Endothelial cell of umbilical vein (primary cell): ENCODE measurements around the gene ANKH. TPM values are rescaled to one million over a fixed set of nuclear protein-coding genes. Genes with fewer than 3 reads are reported as not detected.
A peak's percentile ranks its signal among the peaks of the same experiment; 100 is the strongest.

Source experiments
- BruUV-seq: library from RNA; stranded (reverse); fragments of 400-500 nt; replicated peaks from 2 replicates; lab custom pipeline; 2021; lab: Mats Ljungman, UMichigan
- CTCF ChIA-PET: fragments of 300-600, 350-600 bp; sonication (Branson Sonifier 250); formaldehyde crosslinking; loops from one replicate; lab custom pipeline; 2021; ENCODE audit warnings: antibody characterized with exemption, inconsistent platforms; lab: Charles Lee
- POLR2A ChIA-PET: fragments of 300-600, 350-600 bp; sonication (Branson Sonifier 250); formaldehyde crosslinking; loops from one replicate; lab custom pipeline; 2021; ENCODE audit warnings: antibody characterized with exemption, inconsistent platforms; lab: Charles Lee
- DNase-seq: peaks from one replicate; pipeline ENCODE4 v3.0.0-alpha.2; 2011; ENCODE audit warnings: low read depth, low spot score
- FAIRE-seq: peaks from 2 replicates; lab custom pipeline; 2011; peaks lifted over from hg19 to GRCh38; lab: Jason Lieb, UNC
- H2AFZ ChIP-seq: 2 replicates; pipeline ENCODE4 v1.6.0; 2012; ENCODE audit warnings: low read depth, low read length, control low read depth, inconsistent platforms
- H3K27ac ChIP-seq: 2 replicates; pipeline ENCODE4 v1.5.1; 2011; ENCODE audit warnings: low read depth, mild to moderate bottlenecking, control low read depth, low read length, moderate library complexity; ENCODE audit not compliant: insufficient read depth
- H3K27me3 ChIP-seq, 2 experiments: 2 replicates each; pipeline versions ENCODE4 v1.6.0 to v1.6.1; 2011; ENCODE audit warnings: low read length in 2 of 2, mixed read lengths in 1 of 2; ENCODE audit not compliant: control insufficient read depth in 2 of 2, insufficient read depth in 2 of 2
- H3K36me3 ChIP-seq, 2 experiments: 2 replicates in 1 of 2; 3 replicates in 1 of 2; pipeline ENCODE4 v1.5.1; 2011; ENCODE audit warnings: low read length in 2 of 2, mild to moderate bottlenecking in 1 of 2, moderate library complexity in 1 of 2; ENCODE audit not compliant: control insufficient read depth in 2 of 2, insufficient read depth in 2 of 2; ENCODE audit errors: extremely low read depth in 1 of 2
- H3K4me1 ChIP-seq: 3 replicates; pipeline ENCODE4 v1.5.1; 2011; ENCODE audit warnings: mild to moderate bottlenecking, low read length; ENCODE audit not compliant: control insufficient read depth, insufficient read depth; ENCODE audit errors: extremely low read depth
- H3K4me2 ChIP-seq: 2 replicates; pipeline ENCODE4 v1.6.1; 2011; ENCODE audit warnings: low read length, control low read depth, mixed read lengths; ENCODE audit not compliant: insufficient read depth
- H3K4me3 ChIP-seq, 3 experiments: fragments of 200-600 bp in 1 of 3; sonication (generic), shearing (Covaris generic) in 1 of 3; replicated peaks in 1 of 3; 2 replicates each; pipeline ENCODE4 v1.5.1; 2011 to 2016; ENCODE audit warnings: control low read depth in 3 of 3, low read length in 3 of 3, mild to moderate bottlenecking in 2 of 3, inconsistent platforms in 1 of 3, low read depth in 1 of 3, moderate library complexity in 1 of 3; ENCODE audit not compliant: insufficient read depth in 1 of 3
- H3K79me2 ChIP-seq: 2 replicates; pipeline ENCODE4 v1.6.0; 2012; ENCODE audit warnings: low read length, inconsistent platforms; ENCODE audit not compliant: control insufficient read depth, insufficient read depth
- H3K9ac ChIP-seq: replicated peaks from 2 replicates; pipeline ENCODE3; 2011; ENCODE audit warnings: low read length, control low read depth; ENCODE audit not compliant: insufficient read depth; ENCODE audit errors: extremely low read depth
- H3K9me1 ChIP-seq: replicated peaks from 3 replicates; pipeline ENCODE4 v1.6.0; 2011; ENCODE audit warnings: mild to moderate bottlenecking, low read length; ENCODE audit not compliant: control insufficient read depth, insufficient read depth; ENCODE audit errors: extremely low read depth
- H3K9me3 ChIP-seq: replicated peaks from 2 replicates; pipeline ENCODE4 v1.5.1; 2012; ENCODE audit warnings: low read length, inconsistent platforms; ENCODE audit not compliant: control insufficient read depth, insufficient read depth
- H4K20me1 ChIP-seq: replicated peaks from 2 replicates; pipeline ENCODE3; 2011; ENCODE audit warnings: mild to moderate bottlenecking, low read length; ENCODE audit not compliant: control insufficient read depth, insufficient read depth; ENCODE audit errors: extremely low read depth
- CTCF ChIP-seq, 2 donors: IDR thresholded peaks; 1 replicate in 1 of 2; 2 replicates in 1 of 2; pipeline ENCODE4 v1.5.1; 2011; ENCODE audit warnings: low read length in 2 of 2, mild to moderate bottlenecking in 2 of 2, moderate library complexity in 2 of 2, control low read depth in 1 of 2, inconsistent platforms in 1 of 2, low read depth in 1 of 2; ENCODE audit not compliant: insufficient read depth in 1 of 2; ENCODE audit errors: extremely low read depth in 1 of 2
- EZH2 ChIP-seq: IDR thresholded peaks from 2 replicates; pipeline ENCODE4 v1.6.1; 2012; ENCODE audit warnings: borderline replicate concordance, low read depth, mild to moderate bottlenecking, moderate library complexity, low read length, inconsistent platforms; ENCODE audit not compliant: severe bottlenecking
- FOS ChIP-seq: IDR thresholded peaks from 2 replicates; pipeline ENCODE4 v1.6.1; 2011; ENCODE audit warnings: mild to moderate bottlenecking, low read length, moderate library complexity, borderline replicate concordance; ENCODE audit not compliant: insufficient read depth
- GATA2 ChIP-seq: IDR thresholded peaks from 2 replicates; pipeline ENCODE4 v1.7.0; 2011; ENCODE audit warnings: low read depth, mild to moderate bottlenecking, moderate library complexity, mixed read lengths, low read length; ENCODE audit not compliant: insufficient read length, insufficient read depth
- JUN ChIP-seq: IDR thresholded peaks from 2 replicates; pipeline ENCODE4 v1.6.1; 2011; ENCODE audit warnings: borderline replicate concordance, low read depth; ENCODE audit not compliant: insufficient read length, insufficient read depth
- MAX ChIP-seq: IDR thresholded peaks from 2 replicates; pipeline ENCODE4 v1.6.1; 2011; ENCODE audit not compliant: insufficient read depth, insufficient read length
- POLR2A ChIP-seq: IDR thresholded peaks from 2 replicates; pipeline ENCODE4 v1.6.1; 2012; ENCODE audit warnings: low read depth, mild to moderate bottlenecking, control low read depth, low read length
- POLR2AphosphoS5 ChIP-seq: IDR thresholded peaks from 2 replicates; pipeline ENCODE4 v1.6.1; 2012; ENCODE audit warnings: low read depth, mild to moderate bottlenecking, control low read depth, low read length, moderate library complexity; ENCODE audit not compliant: insufficient read depth
- dilution Hi-C: fragments of 300-500 bp; cut with MboI; formaldehyde crosslinking; loops from one replicate; pipeline ENCODE4 v1.15.0; 2019; ENCODE audit warnings: low sequenced_read_pairs; ENCODE audit not compliant: extremely low pct_ligation_motif_present
- intact Hi-C: fragments of 100-400 bp; cut with micrococcal nuclease; formaldehyde crosslinking; loops from one replicate; pipeline ENCODE4 v1.10.0; 2022
- polyA plus RNA-seq, 4 experiments: library from polyadenylated mRNA; depleted of rRNA in 3 of 4; stranded (reverse) in 3 of 4; unstranded in 1 of 4; fragments of >200 nt; gene quantifications; 2 replicates each; pipeline versions ENCODE4 v1.2.1 to v1.2.3, GENCODE V29; 2011 to 2012; ENCODE audit warnings: missing spikeins in 1 of 4
- total RNA-seq: library from RNA; stranded (reverse); gene quantifications from 2 replicates; pipeline ENCODE4 v1.2.3, GENCODE V29; 2021

ANKH gene
- total and polyA plus RNA-seq, 2 donors (not counting 3 experiments of a cell fraction or from before 2014, with no cell fraction given) = 12.7 to 31.4 TPM

- ChIA-PET POLR2A (no interaction called here), CTCF (interaction anchor here (0.7 to 10.2 kb wide), 2 partner anchors 69 to 282 kb away, joined by 3 to 168 read pairs; no protein-coding TSS in a partner anchor)
- Histone ChIP-seq H3K36me3 (no peaks in the 10 kb centered on the region), H3K4me1 (no peaks in the 10 kb centered on the region), H3K4me2 (no peak overlapping the region), H3K79me2 (no peaks in the 10 kb centered on the region), H4K20me1 (no peaks in the 10 kb centered on the region), H3K9me1 (no peaks in the 10 kb centered on the region), H3K9me3 (no peaks in the 10 kb centered on the region), H2AFZ (no peak overlapping the region), H3K4me3 (no peak overlapping the region), H3K9ac (no peak overlapping the region), H3K27ac (no peak overlapping the region), H3K27me3 (no peaks in the 10 kb centered on the region)
- TF ChIP-seq CTCF (IDR thresholded peaks at IDR 0.05; ENCODE audit: extremely low read depth in 1 of 2, insufficient read depth in 1 of 2, low read depth in 1 of 2, low read length in 2 of 2) (no peak), FOS (peak; percentile 6)
- BruUV-seq = no TSS peak
- no peak for DNase-seq
- no peak for FAIRE-seq
- dilution Hi-C loops = no loop called here
- intact Hi-C loops = no loop called here
These were observed 149.5 kb downstream of the ANKH start for GRCh38 chr5:14721990-14722656.

GRCh38 chr5:14720236-14720923 is 151.2 kb downstream of the ANKH start:
- BruUV-seq = no TSS peak
- peak; percentile 64 for FAIRE-seq
- CTCF ChIA-PET = interaction anchor here (0.8 to 10.2 kb wide), 6 partner anchors 13 to 294 kb away, joined by 3 to 168 read pairs (median 4); partner anchors contain the start of gene ANKH

More at GRCh38 chr5:14720236-14720923, 151.2 kb downstream of the ANKH start:
- Histone ChIP-seq H3K9me1 (no peaks in the 10 kb centered on the region), H3K9me3 (no peaks in the 10 kb centered on the region), H3K4me3 (no peak overlapping the region), H3K27ac (no peak overlapping the region), H2AFZ (no peak overlapping the region), H3K9ac (no peak overlapping the region), H3K4me2 (no peak overlapping the region), H3K27me3 (no peaks in the 10 kb centered on the region), H3K79me2 (no peaks in the 10 kb centered on the region), H3K36me3 (no peaks in the 10 kb centered on the region), H4K20me1 (no peaks in the 10 kb centered on the region), H3K4me1 (no peaks in the 10 kb centered on the region)
- TF ChIP-seq JUN (no peak), POLR2A (no peak), FOS (no peak), EZH2 (no peak), CTCF (IDR thresholded peaks at IDR 0.05; ENCODE audit: extremely low read depth in 1 of 2, insufficient read depth in 1 of 2, low read depth in 1 of 2, low read length in 2 of 2) (no peak), POLR2AphosphoS5 (no peak), MAX (no peak), GATA2 (no peak)
- intact Hi-C loops = no loop called here
- no peak for DNase-seq
- dilution Hi-C loops = no loop called here
- POLR2A ChIA-PET = no interaction called here
